Keratinocyte (primary cell): Measurements from ENCODE around the gene MLLT10. TPM values are rescaled to one million over a fixed set of nuclear protein-coding genes. Genes with fewer than 3 reads are reported as not detected.

Source experiments
- DNase-seq: peaks from one replicate; pipeline ENCODE4 v3.0.0-alpha.2; 2011; ENCODE audit warnings: low read depth, missing footprints, low spot score
- FAIRE-seq: peaks from 2 replicates; lab custom pipeline; 2011; peaks lifted over from hg19 to GRCh38; lab: Jason Lieb, UNC
- H2AFZ ChIP-seq: 2 replicates; pipeline ENCODE4 v1.6.0; 2012; ENCODE audit warnings: low read length, control low read depth, inconsistent platforms; ENCODE audit not compliant: control insufficient read depth
- H3K27ac ChIP-seq: 2 replicates; pipeline ENCODE4 v1.5.1; 2011; ENCODE audit warnings: low read length; ENCODE audit not compliant: control insufficient read depth, insufficient read depth
- H3K27me3 ChIP-seq: 3 replicates; pipeline ENCODE4 v1.6.0; 2011; ENCODE audit warnings: low read length; ENCODE audit not compliant: control insufficient read depth, insufficient read depth; ENCODE audit errors: extremely low read depth
- H3K36me3 ChIP-seq, 2 experiments: 2 replicates in 1 of 2; 3 replicates in 1 of 2; pipeline ENCODE4 v1.5.1; 2011; ENCODE audit warnings: low read length in 2 of 2, mild to moderate bottlenecking in 1 of 2; ENCODE audit not compliant: control insufficient read depth in 2 of 2, insufficient read depth in 2 of 2; ENCODE audit errors: extremely low read depth in 1 of 2
- H3K4me1 ChIP-seq: 3 replicates; pipeline ENCODE4 v1.5.1; 2011; ENCODE audit warnings: low read length; ENCODE audit not compliant: control insufficient read depth, insufficient read depth; ENCODE audit errors: extremely low read depth
- H3K4me2 ChIP-seq: 3 replicates; pipeline ENCODE4 v1.6.0; 2011; ENCODE audit warnings: low read depth, low read length; ENCODE audit not compliant: control insufficient read depth, insufficient read depth; ENCODE audit errors: extremely low read depth
- H3K4me3 ChIP-seq, 3 experiments: fragments of 200-600 bp in 1 of 3; sonication (generic) in 1 of 3; 2 replicates in 2 of 3; 3 replicates in 1 of 3; pipeline ENCODE4 v1.5.1; 2011 to 2016; ENCODE audit warnings: low read length in 3 of 3, mild to moderate bottlenecking in 3 of 3, control low read depth in 2 of 3, inconsistent platforms in 1 of 3, low read depth in 1 of 3, mixed read lengths in 1 of 3, mixed run types in 1 of 3, moderate library complexity in 1 of 3; ENCODE audit not compliant: control insufficient read depth in 2 of 3, insufficient read depth in 2 of 3; ENCODE audit errors: extremely low read depth in 1 of 3
- H3K79me2 ChIP-seq: 2 replicates; pipeline ENCODE4 v1.6.0; 2012; ENCODE audit warnings: low read length; ENCODE audit not compliant: control insufficient read depth, insufficient read depth
- H3K9ac ChIP-seq: 3 replicates; pipeline ENCODE4 v1.6.0; 2011; ENCODE audit warnings: low read length; ENCODE audit not compliant: control insufficient read depth, insufficient read depth; ENCODE audit errors: extremely low read depth
- H3K9me1 ChIP-seq: 3 replicates; pipeline ENCODE4 v1.6.0; 2011; ENCODE audit warnings: low read length; ENCODE audit not compliant: control insufficient read depth, insufficient read depth; ENCODE audit errors: extremely low read depth
- H3K9me3 ChIP-seq: 2 replicates; pipeline ENCODE4 v1.5.1; 2012; ENCODE audit warnings: low read depth, low read length; ENCODE audit not compliant: control insufficient read depth
- H4K20me1 ChIP-seq: 3 replicates; pipeline ENCODE4 v1.6.0; 2011; ENCODE audit warnings: low read length; ENCODE audit not compliant: control insufficient read depth, insufficient read depth; ENCODE audit errors: extremely low read depth
- CTCF ChIP-seq, 3 experiments: IDR thresholded peaks in 1 of 3; conservative IDR thresholded peaks in 1 of 3; optimal IDR thresholded peaks in 1 of 3; 2 replicates in 2 of 3; 3 replicates in 1 of 3; pipeline versions ENCODE3 to v1.5.1; 2011; ENCODE audit warnings: low read length in 3 of 3, mild to moderate bottlenecking in 3 of 3, moderate library complexity in 2 of 3, control low read depth in 1 of 3, inconsistent platforms in 1 of 3; ENCODE audit not compliant: insufficient read depth in 2 of 3; ENCODE audit errors: extremely low read depth in 1 of 3
- EZH2 ChIP-seq: IDR thresholded peaks from one replicate; pipeline ENCODE4 v1.6.1; 2012; ENCODE audit warnings: inconsistent platforms, mild to moderate bottlenecking, low read length, moderate library complexity
- dilution Hi-C: fragments of 300-500 bp; cut with MboI; formaldehyde crosslinking; loops from one replicate; pipeline ENCODE4 v1.7.0; 2020; ENCODE audit warnings: low sequenced_read_pairs; ENCODE audit not compliant: extremely low pct_ligation_motif_present
- polyA plus RNA-seq, 5 experiments: library from polyadenylated mRNA; depleted of rRNA in 3 of 5; stranded (reverse) in 3 of 5; stranded (forward) in 1 of 5; unstranded in 1 of 5; fragments of >200 nt; gene quantifications; 1 replicate in 1 of 5; 2 replicates in 3 of 5; 3 replicates in 1 of 5; pipeline versions ENCODE4 v1.2.1 to v1.2.3, GENCODE V29; 2011 to 2012; ENCODE audit warnings: missing spikeins in 2 of 5, low read depth in 1 of 5, low replicate concordance in 1 of 5

Gene MLLT10
- polyA plus RNA-seq, 1 donor (not counting 4 experiments of a cell fraction or from before 2014, with no cell fraction given): 40.2 TPM

DNA sequence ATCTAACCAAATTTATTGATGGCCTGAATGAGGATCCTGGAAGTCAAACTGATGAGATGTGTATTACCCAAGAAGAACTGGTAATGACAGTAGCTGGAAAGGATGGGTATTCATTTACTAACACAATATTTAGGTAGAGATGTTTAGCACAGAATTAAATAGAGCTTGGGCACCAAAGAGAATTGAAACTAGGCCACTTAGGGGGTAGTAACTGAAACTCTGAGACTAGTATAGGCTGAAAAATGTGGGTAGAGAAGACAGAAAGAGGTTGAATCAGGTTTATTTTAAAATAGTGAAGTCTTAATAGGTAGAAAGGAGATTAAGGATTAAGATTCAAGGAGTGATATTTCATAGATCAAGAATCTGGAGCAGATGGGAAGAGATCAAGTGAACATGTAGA lies 155.8 kb downstream of the MLLT10 start:
- no peak for DNase-seq
- Histone ChIP-seq H4K20me1 (no peaks in the 10 kb centered on the region), H3K27me3 (no peaks in the 10 kb centered on the region), H3K4me3 (no peak overlapping the region), H2AFZ (no peak overlapping the region), H3K4me1 (peaks cover 7% of the 10 kb centered on the region), H3K9ac (no peak overlapping the region), H3K36me3 (peaks cover 2 to 4% of the 10 kb centered on the region in 2 experiments), H3K9me3 (no peaks in the 10 kb centered on the region), H3K79me2 (peaks cover 2% of the 10 kb centered on the region), H3K4me2 (no peak overlapping the region), H3K27ac (no peak overlapping the region), H3K9me1 (no peaks in the 10 kb centered on the region)
- TF ChIP-seq CTCF (optimal IDR thresholded peaks at IDR 0.05 in 1 of 3, IDR thresholded peaks at IDR 0.05 in 1 of 3, conservative IDR thresholded peaks at IDR 0.05 in 1 of 3; ENCODE audit: extremely low read depth in 1 of 3, insufficient read depth in 2 of 3, low read length in 3 of 3) (no peak), EZH2 (no peak)
- FAIRE-seq: no peak
- dilution Hi-C loops: no loop called here

DNA sequence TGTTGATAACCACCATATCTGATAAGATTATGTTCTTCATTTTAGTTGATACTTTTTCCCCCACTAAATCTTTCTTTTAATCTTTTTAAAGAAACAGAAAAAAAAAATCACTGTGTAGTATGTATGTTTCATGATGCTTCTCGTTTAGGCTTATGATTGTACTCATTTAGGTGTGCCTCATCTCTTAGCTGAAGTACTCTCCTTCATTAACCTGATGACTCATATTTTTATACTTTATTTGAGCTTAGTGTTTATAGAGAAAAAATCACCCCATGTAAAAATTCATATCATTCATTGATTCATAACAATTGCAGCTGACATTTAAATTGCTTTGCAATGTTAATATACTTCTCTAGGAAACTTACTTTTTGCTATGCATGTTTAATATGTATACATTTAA lies 158.9 kb downstream of the MLLT10 start:
- Histone ChIP-seq H3K9me1 (no peaks in the 10 kb centered on the region), H3K27ac (no peak overlapping the region), H3K4me1 (no peaks in the 10 kb centered on the region), H3K9me3 (no peaks in the 10 kb centered on the region), H3K79me2 (peaks cover 8% of the 10 kb centered on the region), H3K4me3 (no peak overlapping the region), H3K4me2 (no peak overlapping the region), H3K9ac (no peak overlapping the region), H2AFZ (no peak overlapping the region), H3K27me3 (no peaks in the 10 kb centered on the region), H4K20me1 (no peaks in the 10 kb centered on the region), H3K36me3 (peaks cover 2 to 3% of the 10 kb centered on the region in 2 experiments)
- TF ChIP-seq CTCF (optimal IDR thresholded peaks at IDR 0.05 in 1 of 3, IDR thresholded peaks at IDR 0.05 in 1 of 3, conservative IDR thresholded peaks at IDR 0.05 in 1 of 3; ENCODE audit: extremely low read depth in 1 of 3, insufficient read depth in 2 of 3, low read length in 3 of 3): no peak
- no peak for TF ChIP-seq EZH2
- FAIRE-seq (no peak), DNase-seq (no peak)
- dilution Hi-C loops: no loop called here
